HG02588 (cell line): ENCODE data around the gene CCDC167.

ENCODE experiments used
- ATAC-seq: cut with Tn5 transposase; IDR thresholded peaks from one replicate; pipeline ENCODE4 v1.9.1; 2021; ENCODE audit warnings: mild to moderate bottlenecking, moderate library complexity; ENCODE audit not compliant: unreplicated experiment

CCDC167 gene

DNA sequence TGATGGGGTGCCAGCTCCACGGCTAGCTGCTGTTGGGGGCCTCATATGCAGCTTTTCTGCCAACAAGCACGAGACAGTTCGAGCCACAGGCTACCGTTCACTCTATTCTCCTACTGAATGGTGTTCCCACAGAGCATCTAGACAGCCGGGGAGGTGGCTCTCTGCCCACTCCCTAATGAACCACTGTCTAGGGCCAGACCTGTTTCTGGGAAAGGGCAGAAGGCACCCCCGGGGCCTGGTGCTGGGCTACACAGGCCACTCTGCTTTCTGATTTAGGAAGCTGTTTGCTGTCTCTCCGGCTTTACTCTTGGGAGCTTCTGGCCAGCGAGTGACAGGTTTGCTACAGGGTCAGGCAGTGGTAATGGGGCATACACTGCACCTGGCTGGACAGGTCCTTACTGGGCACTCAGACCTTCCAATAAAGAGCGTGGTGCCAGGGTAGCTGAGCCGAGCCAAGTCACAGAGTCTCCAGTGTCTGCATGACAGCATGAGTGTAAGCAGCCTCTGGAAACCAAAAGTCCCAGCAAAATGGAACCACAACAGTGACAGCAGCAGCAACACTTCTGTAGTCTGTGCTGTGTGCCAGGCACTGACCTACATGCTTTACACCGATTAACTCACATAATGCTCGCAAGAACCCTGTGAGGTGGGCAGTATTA lies 8.4 kb downstream of the CCDC167 start:
- no peak for ATAC-seq

DNA sequence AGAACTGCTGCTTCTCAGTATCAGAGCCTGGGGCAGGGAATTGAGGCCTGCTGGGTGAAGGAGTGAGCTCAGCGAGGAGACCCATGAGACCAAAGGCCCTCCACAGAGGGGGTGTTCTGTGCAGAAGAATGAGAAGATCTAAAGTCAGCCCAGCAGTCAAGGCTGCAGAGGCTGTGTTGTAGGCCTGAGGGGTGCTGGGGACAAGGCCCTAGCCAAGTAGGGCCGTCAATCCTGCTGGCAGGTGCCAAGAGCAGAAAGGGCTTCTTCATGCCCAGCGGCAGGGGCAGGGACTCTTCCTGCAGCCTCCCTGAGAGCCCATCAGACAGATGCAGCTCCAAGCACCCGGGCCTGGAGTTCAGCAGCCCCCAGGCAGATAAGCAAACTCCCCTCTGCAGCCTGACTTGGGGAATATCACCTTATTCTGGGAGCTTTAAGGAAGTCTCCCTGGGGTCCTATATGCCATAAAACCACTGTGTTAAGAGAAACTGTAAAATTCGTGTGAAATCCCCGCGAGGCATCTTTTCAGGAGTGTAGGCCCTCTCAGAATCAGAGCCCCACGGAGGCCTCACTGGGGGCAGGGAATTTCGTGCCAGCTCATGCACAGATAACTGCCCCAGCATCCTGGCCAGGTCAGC lies 9.0 kb downstream of the CCDC167 start:
- no peak for ATAC-seq

DNA sequence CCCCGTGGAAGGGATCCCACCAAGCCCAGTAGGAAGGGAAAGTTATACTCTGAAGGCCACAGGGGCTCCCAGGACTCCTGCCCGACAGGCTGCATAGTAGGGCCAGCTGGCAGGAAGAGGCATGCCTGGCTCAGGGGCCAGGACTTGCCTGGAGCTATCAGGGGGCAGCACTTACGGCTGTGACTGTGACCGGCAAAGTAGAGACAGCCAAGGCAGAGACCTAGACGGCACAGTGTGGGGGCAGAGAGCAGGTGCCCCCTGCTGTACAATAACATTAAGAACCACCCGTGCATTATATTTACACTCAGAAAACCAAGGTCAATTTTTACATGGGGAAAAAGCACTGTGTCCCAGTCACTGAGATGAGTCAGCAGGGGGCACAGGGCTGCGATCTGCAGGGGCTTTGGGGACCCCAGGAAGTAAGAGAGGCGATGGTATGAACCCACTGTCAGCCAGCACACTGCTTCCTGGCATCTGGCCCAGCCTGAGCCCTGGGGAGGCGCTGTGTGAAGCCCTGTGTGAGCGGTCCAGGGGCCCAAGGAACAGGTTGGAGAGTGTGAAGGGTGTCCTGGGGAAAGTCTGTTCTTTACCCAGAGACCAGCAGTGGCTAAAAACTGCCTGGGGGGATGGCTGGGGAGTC lies 9.9 kb downstream of the CCDC167 start:
- ATAC-seq: no peak

- no peak for ATAC-seq
These were observed 11.2 kb downstream of the CCDC167 start for GRCh38 chr6:37488476-37488875.

GRCh38 chr6:37487591-37488380 lies 11.9 kb downstream of the CCDC167 start:
- ATAC-seq: no peak

DNA sequence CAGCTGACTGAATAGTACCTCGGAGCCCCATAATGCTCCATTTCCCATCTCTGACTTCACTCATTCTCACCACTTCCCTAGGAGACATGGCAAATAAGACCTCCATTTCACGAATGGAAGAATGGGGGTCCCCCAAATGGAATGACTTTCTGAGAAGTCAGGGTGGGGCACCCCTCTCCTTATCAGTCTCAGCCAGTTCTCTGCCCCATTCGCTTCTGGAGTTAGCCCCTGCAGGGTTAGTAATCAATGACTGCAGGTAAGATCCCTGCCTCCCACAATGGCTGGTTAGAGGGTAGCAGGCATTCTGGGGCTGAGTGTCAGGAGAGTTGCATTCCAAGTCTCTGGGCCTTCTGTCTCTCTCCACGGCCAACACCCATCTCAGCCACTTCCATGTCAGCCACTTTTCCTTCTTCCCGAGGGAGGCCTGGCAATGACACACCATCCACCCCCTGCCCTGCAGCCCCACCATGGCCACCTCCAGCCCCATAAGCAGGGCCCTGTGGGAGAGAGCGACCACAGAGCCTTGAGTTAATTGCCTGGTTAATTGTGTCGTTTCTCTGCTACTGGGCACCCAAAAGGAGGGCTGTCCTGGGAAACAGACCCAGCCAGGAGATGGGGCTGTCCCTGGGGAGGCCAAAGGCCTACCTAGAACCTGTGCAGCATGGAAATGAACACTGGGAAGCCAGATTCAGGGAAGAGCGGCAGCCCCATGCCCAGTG lies 13.4 kb downstream of the CCDC167 start:
- no peak for ATAC-seq

DNA sequence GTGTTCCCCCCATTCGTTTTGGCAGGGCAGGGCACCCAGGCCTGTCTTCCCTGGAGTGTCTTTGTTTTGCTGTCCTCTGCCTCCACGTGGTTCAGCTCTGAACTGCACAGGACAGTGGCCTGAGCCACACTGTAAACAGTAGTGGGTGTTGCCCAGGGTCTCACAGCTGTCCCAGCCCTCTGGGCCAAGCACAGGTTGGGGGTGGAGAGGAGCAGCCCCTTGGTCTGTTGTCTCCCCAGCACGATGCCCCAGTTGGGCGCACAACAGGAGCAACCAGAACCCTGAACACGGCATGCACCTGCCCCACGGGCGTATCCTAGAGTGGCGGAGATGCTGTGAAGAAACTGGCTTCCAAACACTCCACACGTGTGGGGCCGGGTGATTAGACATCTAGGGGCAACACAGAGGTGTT lies 14.4 kb downstream of the CCDC167 start:
- no peak for ATAC-seq

- no peak for ATAC-seq
These were observed 14.9 kb downstream of the CCDC167 start for GRCh38 chr6:37484786-37485170.

DNA sequence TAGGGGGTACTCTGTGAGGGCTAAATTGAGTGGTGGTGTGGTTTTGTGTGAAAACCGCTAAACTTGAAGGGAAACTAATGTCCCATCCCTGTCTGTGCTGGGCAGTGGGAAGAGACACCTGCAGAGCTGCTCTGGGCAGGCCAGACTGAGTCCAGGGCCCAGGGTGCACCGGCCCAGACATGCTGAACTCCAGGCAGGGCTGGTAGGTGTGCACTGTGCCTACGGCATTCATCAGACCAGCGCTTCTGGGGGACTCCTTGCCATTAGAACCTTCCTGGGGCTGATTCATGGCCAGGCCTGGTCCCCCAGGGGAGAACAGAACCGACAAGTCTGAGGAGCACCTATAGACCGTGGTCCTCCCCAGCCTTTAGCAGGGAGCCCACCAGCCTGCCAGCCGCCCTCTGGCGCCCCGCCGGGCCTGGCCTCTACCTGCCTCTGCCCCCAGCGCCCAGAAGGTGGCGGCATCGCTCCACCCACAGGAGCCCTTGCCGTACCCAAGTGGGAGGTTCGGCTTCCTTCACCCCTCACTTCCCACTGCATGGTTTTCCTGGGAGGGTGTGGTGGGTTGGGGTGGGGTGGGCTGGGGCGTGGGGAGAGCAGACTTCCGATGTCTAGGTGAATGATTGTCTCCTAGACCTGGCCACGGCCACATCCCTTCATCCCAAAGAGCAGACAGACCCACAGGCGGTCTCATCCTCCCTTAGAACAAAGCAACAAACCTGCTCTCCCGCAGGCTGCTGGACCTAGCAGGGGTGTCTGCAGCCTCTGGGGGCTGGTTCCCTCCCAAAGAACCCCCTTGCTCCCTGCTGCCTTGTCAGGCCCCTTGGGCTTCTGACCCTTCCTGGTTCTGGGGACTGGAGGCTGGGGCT lies 15.5 kb downstream of the CCDC167 start:
- ATAC-seq: no peak

- no peak for ATAC-seq
These were observed 16.3 kb downstream of the CCDC167 start for GRCh38 chr6:37483252-37483901.

GRCh38 chr6:37482606-37483251 lies 17.0 kb downstream of the CCDC167 start:
- ATAC-seq: no peak

- no peak for ATAC-seq
These were observed 17.7 kb downstream of the CCDC167 start for GRCh38 chr6:37481711-37482605.

DNA sequence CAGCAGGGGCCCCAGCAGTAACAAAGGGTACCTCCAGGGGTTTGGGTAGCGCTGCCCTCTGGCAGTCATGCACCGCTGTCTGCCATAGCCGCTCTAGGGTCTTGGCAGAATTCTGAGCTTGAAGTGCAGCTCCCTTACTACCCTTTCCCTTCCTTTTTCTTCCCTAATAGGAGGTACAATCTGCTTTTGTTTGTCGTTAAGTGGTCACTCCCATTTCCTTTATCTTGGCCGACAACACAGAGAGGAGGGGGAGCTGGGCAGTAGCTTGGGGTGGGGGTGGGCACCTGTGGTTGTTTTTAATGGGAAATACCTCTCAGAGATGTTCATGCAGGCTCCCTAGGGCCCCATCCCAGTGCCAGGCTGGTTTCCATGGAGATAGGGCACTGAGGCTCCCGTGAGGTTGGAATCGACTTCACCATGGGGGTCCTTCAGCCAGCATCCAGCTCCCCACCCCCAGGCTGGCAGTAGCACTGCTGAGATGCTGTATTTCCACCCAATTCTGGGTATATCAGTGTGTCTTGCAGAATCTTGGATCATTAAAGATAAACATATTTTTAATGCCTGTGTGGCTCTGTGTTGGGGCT lies 18.6 kb downstream of the CCDC167 start:
- no peak for ATAC-seq

DNA sequence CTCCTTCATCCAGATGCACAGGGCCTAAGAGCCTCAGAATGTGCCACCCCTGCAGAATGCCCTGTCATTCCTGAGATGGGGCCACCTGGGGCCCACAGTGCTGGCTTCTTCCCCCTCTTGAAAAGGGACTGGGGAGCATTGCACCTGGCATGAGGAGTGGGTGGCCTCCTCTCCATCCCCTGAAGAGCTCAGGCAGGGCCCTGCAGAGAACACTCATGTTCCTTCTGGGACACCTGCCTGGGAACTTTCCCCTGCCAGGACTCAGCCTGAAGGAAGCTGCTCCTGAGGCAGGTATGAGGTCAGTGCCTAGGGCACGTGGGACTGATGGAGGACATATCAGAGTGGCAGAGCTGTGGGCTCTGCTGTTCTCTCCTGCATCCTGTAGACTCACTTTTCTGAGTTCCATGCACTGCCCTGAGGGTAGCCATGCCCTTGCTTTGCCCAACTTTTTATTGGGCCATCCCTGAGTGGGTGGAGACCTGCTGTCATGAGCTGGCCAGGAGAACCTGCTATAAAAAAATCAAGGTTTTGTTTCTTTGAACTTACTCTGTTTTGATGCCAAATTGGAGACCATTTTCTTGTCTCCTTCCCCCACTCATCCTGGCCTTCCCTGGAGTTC lies 19.5 kb downstream of the CCDC167 start:
- ATAC-seq: no peak

DNA sequence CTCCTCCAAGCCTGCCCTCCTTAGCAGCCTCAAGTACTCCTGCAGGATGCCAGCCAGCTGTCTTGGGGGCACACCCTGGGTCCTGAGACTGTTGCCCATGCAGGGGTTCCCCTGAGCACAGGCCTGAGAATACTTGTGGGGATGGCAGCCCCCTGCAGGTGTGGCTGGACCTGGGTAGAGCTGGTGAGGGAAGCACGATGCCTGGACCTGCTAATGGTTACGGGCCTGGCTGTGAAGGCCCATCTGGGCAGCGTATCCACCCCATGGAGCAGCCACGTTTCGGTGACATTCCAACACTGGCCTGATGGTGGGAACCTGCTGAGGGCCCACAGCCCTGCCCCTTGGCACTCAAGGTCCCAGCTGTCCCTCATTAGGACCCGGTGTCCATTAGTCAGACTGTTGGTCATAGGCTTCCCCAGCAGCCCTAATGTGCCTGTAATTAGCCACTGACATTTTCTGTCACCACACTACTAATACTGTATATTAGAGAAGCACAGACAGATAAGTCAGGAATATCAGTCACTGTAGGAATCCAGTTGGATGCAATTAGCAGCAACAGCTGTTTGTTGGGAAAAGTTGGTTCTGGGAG lies 20.3 kb downstream of the CCDC167 start:
- ATAC-seq: no peak

- no peak for ATAC-seq
These were observed 20.9 kb downstream of the CCDC167 start for GRCh38 chr6:37478827-37479226.
